ENCODE measurements around the gene LOXL3. TPM values are rescaled to one million over a fixed set of nuclear protein-coding genes. Genes with fewer than 3 reads are reported as not detected.

LOXL3 gene
- total RNA-seq, 1 donor from 2014 or later = 62.1 TPM

GRCh38 chr2:74498500-74499266, 55.1 kb downstream of the LOXL3 start:
- peak overlapping the region; percentile 76 for H3K4me3 Mint-ChIP-seq (ENCODE audit: unreplicated experiment)
- H3K36me3 Mint-ChIP-seq (ENCODE audit: unreplicated experiment) = peaks cover 12% of the 10 kb centered on the region
- H3K27me3 Mint-ChIP-seq (ENCODE audit: unreplicated experiment) = peaks cover 39% of the 10 kb centered on the region
- no peak for DNase-seq (ENCODE audit: extremely low spot score, unreplicated experiment)
- no peaks in the 10 kb centered on the region for H3K9me3 Mint-ChIP-seq (ENCODE audit: unreplicated experiment)
- peak overlapping the region; percentile 40 for H3K27ac Mint-ChIP-seq (ENCODE audit: unreplicated experiment)
- no peak for TF ChIP-seq CTCF (IDR thresholded peaks at IDR 0.05)
- H3K4me1 Mint-ChIP-seq (ENCODE audit: unreplicated experiment) = peaks cover 43% of the 10 kb centered on the region

GRCh38 chr2:74497777-74498499, 55.8 kb downstream of the LOXL3 start:
- Mint-ChIP-seq H3K9me3 (ENCODE audit: unreplicated experiment) (no peaks in the 10 kb centered on the region), H3K4me1 (ENCODE audit: unreplicated experiment) (peaks cover 36% of the 10 kb centered on the region), H3K27me3 (ENCODE audit: unreplicated experiment) (peaks cover 39% of the 10 kb centered on the region), H3K27ac (ENCODE audit: unreplicated experiment) (no peak overlapping the region), H3K4me3 (ENCODE audit: unreplicated experiment) (peak overlapping the region; percentile 76), H3K36me3 (ENCODE audit: unreplicated experiment) (peaks cover 18% of the 10 kb centered on the region)
- DNase-seq (ENCODE audit: extremely low spot score, unreplicated experiment) = no peak
- no peak for TF ChIP-seq CTCF (IDR thresholded peaks at IDR 0.05)

- peaks cover 23% of the 10 kb centered on the region for H3K36me3 Mint-ChIP-seq (ENCODE audit: unreplicated experiment)
- no peak for DNase-seq (ENCODE audit: extremely low spot score, unreplicated experiment)
Measured at GRCh38 chr2:74496997-74497776, 56.6 kb downstream of the LOXL3 start.

GRCh38 chr2:74495440-74495839, 58.3 kb downstream of the LOXL3 start:
- TF ChIP-seq CTCF (IDR thresholded peaks at IDR 0.05) = no peak
- Mint-ChIP-seq H3K9me3 (ENCODE audit: unreplicated experiment) (no peaks in the 10 kb centered on the region), H3K4me3 (ENCODE audit: unreplicated experiment) (no peak overlapping the region), H3K4me1 (ENCODE audit: unreplicated experiment) (peaks cover 24% of the 10 kb centered on the region), H3K36me3 (ENCODE audit: unreplicated experiment) (peaks cover 35% of the 10 kb centered on the region), H3K27ac (ENCODE audit: unreplicated experiment) (no peak overlapping the region), H3K27me3 (ENCODE audit: unreplicated experiment) (peaks cover 29% of the 10 kb centered on the region)
- DNase-seq (ENCODE audit: extremely low spot score, unreplicated experiment) = no peak

More at GRCh38 chr2:74496997-74497776, 56.6 kb downstream of the LOXL3 start:
- Mint-ChIP-seq H3K9me3 (ENCODE audit: unreplicated experiment) (no peaks in the 10 kb centered on the region), H3K27me3 (ENCODE audit: unreplicated experiment) (peaks cover 39% of the 10 kb centered on the region), H3K27ac (ENCODE audit: unreplicated experiment) (no peak overlapping the region), H3K4me1 (ENCODE audit: unreplicated experiment) (peaks cover 30% of the 10 kb centered on the region), H3K4me3 (ENCODE audit: unreplicated experiment) (peak overlapping the region; percentile 76)
- TF ChIP-seq CTCF (IDR thresholded peaks at IDR 0.05) = no peak

Measured in osteocyte (in vitro differentiated cells).